Measurements from ENCODE around the gene HERC6. TPM values are rescaled to one million over a fixed set of nuclear protein-coding genes. Genes with fewer than 3 reads are reported as not detected.
"Not testable (repeated sequence)": the region's sequence is repeated elsewhere in the genome, so short reads cannot be mapped to it uniquely, and the experiment has no call there.

Gene HERC6
- total RNA-seq, 1 experiment from 2014 or later, result 0.32 TPM

DNA sequence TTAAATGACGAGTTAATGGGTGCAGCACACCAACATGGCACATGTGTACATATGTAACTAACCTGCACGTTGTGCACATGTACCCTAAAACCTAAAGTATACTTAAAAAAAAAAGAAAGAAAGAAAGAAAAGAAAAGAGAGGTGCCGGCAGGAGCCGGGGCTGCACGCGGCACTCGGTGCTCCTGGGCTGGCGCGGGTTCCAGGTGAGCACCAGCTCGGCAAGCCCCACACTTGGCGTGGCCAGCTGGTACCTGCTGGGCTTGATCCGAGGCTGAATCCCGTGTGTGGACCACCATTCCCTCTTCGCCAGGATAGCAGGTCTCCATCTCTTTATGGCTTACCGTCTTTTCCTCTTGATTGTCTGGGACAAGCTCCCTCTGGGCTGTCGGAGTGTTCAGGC, 17.9 kb upstream of the HERC6 start:
- Histone ChIP-seq H3K4me3 (ENCODE audit: low read depth, low read length, poor library complexity, severe bottlenecking) (no peak overlapping the region), H3K27me3 (replicated peaks; ENCODE audit: insufficient read depth, low read depth, low read length, poor library complexity) (no peaks in the 10 kb centered on the region), H3K9me3 (ENCODE audit: low read depth, low read length, poor library complexity, severe bottlenecking) (no peaks in the 10 kb centered on the region), H3K36me3 (ENCODE audit: insufficient read depth, low read length, poor library complexity, severe bottlenecking) (no peaks in the 10 kb centered on the region), H3K27ac (ENCODE audit: low read depth, low read length, poor library complexity, severe bottlenecking) (no peak overlapping the region), H3K4me1 (ENCODE audit: insufficient read depth, low read length, poor library complexity, severe bottlenecking) (no peaks in the 10 kb centered on the region)
- DNase-seq (ENCODE audit: low spot score), result no peak
- TF ChIP-seq EZH2 (IDR thresholded peaks at IDR 0.05; ENCODE audit: borderline replicate concordance, low read depth, low read length, poor library complexity, severe bottlenecking) (no peak), CTCF (conservative IDR thresholded peaks at IDR 0.05; ENCODE audit: low read depth, low read length) (no peak)
- intact Hi-C loops (cut with micrococcal nuclease; ENCODE audit: unreplicated experiment), result loop anchor here (10.0 kb wide), 1 partner anchor 94 kb away; the partner anchor contains the start of gene HERC5
- no TSS peak for BruUV-seq (replicated peaks)
- ChIA-PET POLR2A (ENCODE audit: low non-redundant PET) (no interaction called here), CTCF (no interaction called here)

DNA sequence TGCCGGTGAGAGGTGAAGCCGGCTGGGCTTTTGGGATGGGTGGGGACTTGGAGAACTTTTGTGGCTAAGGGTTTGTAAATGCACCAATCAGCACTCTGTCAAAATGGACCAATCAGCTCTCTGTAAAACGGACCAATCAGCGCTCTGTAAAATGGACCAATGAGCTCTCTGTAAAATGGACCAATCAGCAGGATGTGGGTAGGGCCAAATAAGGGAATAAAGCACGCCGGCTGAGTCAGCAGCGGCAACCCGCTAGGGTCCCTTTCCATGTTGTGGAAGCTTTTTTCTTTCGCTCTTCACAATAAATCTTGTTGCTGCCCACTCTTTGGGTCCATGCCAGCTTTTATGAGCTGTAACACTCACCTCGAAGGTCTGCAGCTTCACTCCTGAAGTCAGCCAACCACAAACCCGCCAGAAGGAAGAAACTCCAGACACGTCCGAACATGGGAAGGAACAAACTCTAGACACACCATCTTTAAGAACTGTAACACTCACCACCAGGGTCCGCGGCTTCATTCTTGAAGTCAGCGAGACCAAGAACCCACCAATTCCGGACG, 17.4 kb upstream of the HERC6 start:
- H3K4me1 ChIP-seq (ENCODE audit: insufficient read depth, low read length, poor library complexity, severe bottlenecking); DNase-seq (ENCODE audit: low spot score); H3K4me3 ChIP-seq (ENCODE audit: low read depth, low read length, poor library complexity, severe bottlenecking); CTCF ChIA-PET; H3K27me3 ChIP-seq (replicated peaks; ENCODE audit: insufficient read depth, low read depth, low read length, poor library complexity); H3K27ac ChIP-seq (ENCODE audit: low read depth, low read length, poor library complexity, severe bottlenecking); POLR2A ChIA-PET (ENCODE audit: low non-redundant PET); H3K36me3 ChIP-seq (ENCODE audit: insufficient read depth, low read length, poor library complexity, severe bottlenecking); BruUV-seq (replicated peaks); H3K9me3 ChIP-seq (ENCODE audit: low read depth, low read length, poor library complexity, severe bottlenecking): not testable (repeated sequence)
- intact Hi-C loops (cut with micrococcal nuclease; ENCODE audit: unreplicated experiment), result loop anchor here (10.0 kb wide), 1 partner anchor 94 kb away; the partner anchor contains the start of gene HERC5

DNA sequence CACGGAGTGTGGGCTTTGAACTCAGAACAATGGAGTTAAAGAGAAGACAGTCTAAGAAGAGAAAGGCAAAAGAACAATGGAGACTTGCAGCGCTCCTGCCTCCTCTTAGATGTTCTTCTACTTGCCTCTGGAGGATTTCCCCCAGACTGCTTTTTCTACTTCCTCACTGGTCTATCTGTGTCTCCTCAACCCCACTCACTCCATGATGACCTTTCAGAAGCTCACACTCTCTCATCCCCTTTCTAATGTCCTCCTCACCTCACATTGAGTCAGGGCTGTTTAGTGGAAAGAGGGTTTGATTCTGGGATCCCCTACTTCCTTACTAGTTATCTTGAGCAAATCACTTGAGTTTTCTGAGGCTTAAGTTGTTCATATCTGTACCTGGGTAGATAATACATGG, 12.2 kb upstream of the HERC6 start:
- intact Hi-C loops (cut with micrococcal nuclease; ENCODE audit: unreplicated experiment), result loop anchor here (10.0 kb wide), 1 partner anchor 88 kb away; the partner anchor contains the start of gene HERC5
- no peak for DNase-seq (ENCODE audit: low spot score)
- Histone ChIP-seq H3K36me3 (ENCODE audit: insufficient read depth, low read length, poor library complexity, severe bottlenecking) (no peaks in the 10 kb centered on the region), H3K27ac (ENCODE audit: low read depth, low read length, poor library complexity, severe bottlenecking) (no peak overlapping the region), H3K4me1 (ENCODE audit: insufficient read depth, low read length, poor library complexity, severe bottlenecking) (no peaks in the 10 kb centered on the region), H3K27me3 (replicated peaks; ENCODE audit: insufficient read depth, low read depth, low read length, poor library complexity) (no peaks in the 10 kb centered on the region), H3K9me3 (ENCODE audit: low read depth, low read length, poor library complexity, severe bottlenecking) (no peaks in the 10 kb centered on the region), H3K4me3 (ENCODE audit: low read depth, low read length, poor library complexity, severe bottlenecking) (no peak overlapping the region)
- ChIA-PET CTCF (no interaction called here), POLR2A (ENCODE audit: low non-redundant PET) (no interaction called here)
- TF ChIP-seq CTCF (conservative IDR thresholded peaks at IDR 0.05; ENCODE audit: low read depth, low read length), result no peak
- no peak for TF ChIP-seq EZH2 (IDR thresholded peaks at IDR 0.05; ENCODE audit: borderline replicate concordance, low read depth, low read length, poor library complexity, severe bottlenecking)
- BruUV-seq (replicated peaks), result no TSS peak

DNA sequence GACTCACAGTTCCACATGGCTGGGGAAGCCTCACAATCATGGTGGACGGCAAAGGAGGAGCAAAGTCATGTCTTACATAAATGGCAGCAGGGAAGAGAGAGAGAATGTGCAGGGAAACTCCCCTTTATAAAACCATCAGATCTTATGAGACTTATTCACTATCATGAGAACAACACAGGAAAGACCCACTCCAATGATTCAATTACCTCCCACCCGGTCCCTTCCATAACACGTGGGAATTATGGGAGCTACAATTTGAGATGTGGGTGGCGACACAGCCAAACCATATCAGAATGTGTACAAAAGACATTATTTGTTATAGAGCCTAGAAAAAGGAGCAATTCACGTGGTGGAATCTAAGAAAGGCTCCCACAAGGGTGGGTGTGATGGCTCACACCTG, 10.8 kb upstream of the HERC6 start:
- intact Hi-C loops (cut with micrococcal nuclease; ENCODE audit: unreplicated experiment), result loop anchor here (2.0 to 10.0 kb wide), 2 partner anchors 87 to 147 kb away; partner anchors contain the start of gene HERC5

More for the DNA sequence above, 10.8 kb upstream of the HERC6 start:
- H3K36me3 ChIP-seq (ENCODE audit: insufficient read depth, low read length, poor library complexity, severe bottlenecking), result no peaks in the 10 kb centered on the region
- no peak overlapping the region for H3K4me3 ChIP-seq (ENCODE audit: low read depth, low read length, poor library complexity, severe bottlenecking)
- H3K4me1 ChIP-seq (ENCODE audit: insufficient read depth, low read length, poor library complexity, severe bottlenecking), result no peaks in the 10 kb centered on the region
- no peak for DNase-seq (ENCODE audit: low spot score)
- POLR2A ChIA-PET (ENCODE audit: low non-redundant PET), result no interaction called here
- BruUV-seq (replicated peaks), result no TSS peak
- no peak for TF ChIP-seq CTCF (conservative IDR thresholded peaks at IDR 0.05; ENCODE audit: low read depth, low read length)
- no peak for TF ChIP-seq EZH2 (IDR thresholded peaks at IDR 0.05; ENCODE audit: borderline replicate concordance, low read depth, low read length, poor library complexity, severe bottlenecking)
- no peaks in the 10 kb centered on the region for H3K9me3 ChIP-seq (ENCODE audit: low read depth, low read length, poor library complexity, severe bottlenecking)
- no peak overlapping the region for H3K27ac ChIP-seq (ENCODE audit: low read depth, low read length, poor library complexity, severe bottlenecking)
- no peaks in the 10 kb centered on the region for H3K27me3 ChIP-seq (replicated peaks; ENCODE audit: insufficient read depth, low read depth, low read length, poor library complexity)
- CTCF ChIA-PET, result no interaction called here
